Measurements from ENCODE around the gene PHOX2A.

PHOX2A gene

DNA sequence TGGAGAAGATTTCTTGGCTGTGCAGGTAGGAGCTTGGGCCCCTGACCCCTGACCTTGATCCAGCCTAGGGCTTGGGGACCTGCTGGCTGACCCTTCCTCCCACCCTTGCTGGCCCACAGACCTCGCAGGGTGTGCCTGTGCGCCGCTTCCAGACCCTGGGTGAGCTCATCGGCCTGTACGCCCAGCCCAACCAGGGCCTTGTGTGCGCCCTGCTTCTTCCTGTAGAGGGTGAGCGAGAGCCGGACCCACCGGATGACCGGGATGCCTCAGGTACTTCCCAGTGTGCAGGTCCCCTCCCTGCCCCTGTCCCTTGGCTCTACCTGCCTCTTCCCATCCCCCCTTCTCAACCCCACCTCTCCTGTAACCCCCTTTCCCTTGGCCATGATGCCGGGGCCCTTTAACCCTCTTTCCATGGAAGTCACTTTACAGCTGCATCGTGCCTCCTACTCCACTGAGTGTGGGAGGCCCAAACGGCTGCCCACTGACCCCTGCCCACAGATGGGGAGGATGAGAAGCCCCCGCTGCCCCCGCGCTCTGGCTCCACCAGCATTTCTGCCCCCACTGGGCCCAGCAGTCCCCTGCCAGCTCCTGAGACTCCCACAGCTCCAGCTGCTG lies 15.6 kb downstream of the PHOX2A start:
- no peak for ATAC-seq
- TF ChIP-seq TSHZ2 (CRISPR knock-in tag; IDR thresholded peaks at IDR 0.05) (no peak), OSR1 (CRISPR knock-in tag; IDR thresholded peaks at IDR 0.05) (no peak), SNAI2 (CRISPR knock-in tag; IDR thresholded peaks at IDR 0.05) (no peak), PPARA (CRISPR knock-in tag; IDR thresholded peaks at IDR 0.05; ENCODE audit: borderline replicate concordance) (no peak), TOX (CRISPR knock-in tag; IDR thresholded peaks at IDR 0.05; ENCODE audit: borderline replicate concordance) (no peak)
- TF ChIP-seq, protein P1, sequence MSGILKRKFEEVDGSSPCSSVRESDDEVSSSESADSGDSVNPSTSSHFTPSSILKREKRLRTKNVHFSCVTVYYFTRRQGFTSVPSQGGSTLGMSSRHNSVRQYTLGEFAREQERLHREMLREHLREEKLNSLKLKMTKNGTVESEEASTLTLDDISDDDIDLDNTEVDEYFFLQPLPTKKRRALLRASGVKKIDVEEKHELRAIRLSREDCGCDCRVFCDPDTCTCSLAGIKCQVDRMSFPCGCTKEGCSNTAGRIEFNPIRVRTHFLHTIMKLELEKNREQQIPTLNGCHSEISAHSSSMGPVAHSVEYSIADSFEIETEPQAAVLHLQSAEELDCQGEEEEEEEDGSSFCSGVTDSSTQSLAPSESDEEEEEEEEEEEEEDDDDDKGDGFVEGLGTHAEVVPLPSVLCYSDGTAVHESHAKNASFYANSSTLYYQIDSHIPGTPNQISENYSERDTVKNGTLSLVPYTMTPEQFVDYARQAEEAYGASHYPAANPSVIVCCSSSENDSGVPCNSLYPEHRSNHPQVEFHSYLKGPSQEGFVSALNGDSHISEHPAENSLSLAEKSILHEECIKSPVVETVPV (CRISPR knock-in tag; IDR thresholded peaks at IDR 0.05): no peak
- TF ChIP-seq, protein P2, sequence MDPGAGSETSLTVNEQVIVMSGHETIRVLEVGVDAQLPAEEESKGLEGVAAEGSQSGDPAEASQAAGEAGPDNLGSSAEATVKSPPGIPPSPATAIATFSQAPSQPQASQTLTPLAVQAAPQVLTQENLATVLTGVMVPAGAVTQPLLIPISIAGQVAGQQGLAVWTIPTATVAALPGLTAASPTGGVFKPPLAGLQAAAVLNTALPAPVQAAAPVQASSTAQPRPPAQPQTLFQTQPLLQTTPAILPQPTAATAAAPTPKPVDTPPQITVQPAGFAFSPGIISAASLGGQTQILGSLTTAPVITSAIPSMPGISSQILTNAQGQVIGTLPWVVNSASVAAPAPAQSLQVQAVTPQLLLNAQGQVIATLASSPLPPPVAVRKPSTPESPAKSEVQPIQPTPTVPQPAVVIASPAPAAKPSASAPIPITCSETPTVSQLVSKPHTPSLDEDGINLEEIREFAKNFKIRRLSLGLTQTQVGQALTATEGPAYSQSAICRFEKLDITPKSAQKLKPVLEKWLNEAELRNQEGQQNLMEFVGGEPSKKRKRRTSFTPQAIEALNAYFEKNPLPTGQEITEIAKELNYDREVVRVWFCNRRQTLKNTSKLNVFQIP (CRISPR knock-in tag; IDR thresholded peaks at IDR 0.05; ENCODE audit: borderline replicate concordance, low read depth): no peak
- TF ChIP-seq, protein P3, sequence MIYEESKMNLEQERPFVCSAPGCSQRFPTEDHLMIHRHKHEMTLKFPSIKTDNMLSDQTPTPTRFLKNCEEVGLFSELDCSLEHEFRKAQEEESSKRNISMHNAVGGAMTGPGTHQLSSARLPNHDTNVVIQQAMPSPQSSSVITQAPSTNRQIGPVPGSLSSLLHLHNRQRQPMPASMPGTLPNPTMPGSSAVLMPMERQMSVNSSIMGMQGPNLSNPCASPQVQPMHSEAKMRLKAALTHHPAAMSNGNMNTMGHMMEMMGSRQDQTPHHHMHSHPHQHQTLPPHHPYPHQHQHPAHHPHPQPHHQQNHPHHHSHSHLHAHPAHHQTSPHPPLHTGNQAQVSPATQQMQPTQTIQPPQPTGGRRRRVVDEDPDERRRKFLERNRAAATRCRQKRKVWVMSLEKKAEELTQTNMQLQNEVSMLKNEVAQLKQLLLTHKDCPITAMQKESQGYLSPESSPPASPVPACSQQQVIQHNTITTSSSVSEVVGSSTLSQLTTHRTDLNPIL (CRISPR knock-in tag; IDR thresholded peaks at IDR 0.05; ENCODE audit: low read depth): no peak

DNA sequence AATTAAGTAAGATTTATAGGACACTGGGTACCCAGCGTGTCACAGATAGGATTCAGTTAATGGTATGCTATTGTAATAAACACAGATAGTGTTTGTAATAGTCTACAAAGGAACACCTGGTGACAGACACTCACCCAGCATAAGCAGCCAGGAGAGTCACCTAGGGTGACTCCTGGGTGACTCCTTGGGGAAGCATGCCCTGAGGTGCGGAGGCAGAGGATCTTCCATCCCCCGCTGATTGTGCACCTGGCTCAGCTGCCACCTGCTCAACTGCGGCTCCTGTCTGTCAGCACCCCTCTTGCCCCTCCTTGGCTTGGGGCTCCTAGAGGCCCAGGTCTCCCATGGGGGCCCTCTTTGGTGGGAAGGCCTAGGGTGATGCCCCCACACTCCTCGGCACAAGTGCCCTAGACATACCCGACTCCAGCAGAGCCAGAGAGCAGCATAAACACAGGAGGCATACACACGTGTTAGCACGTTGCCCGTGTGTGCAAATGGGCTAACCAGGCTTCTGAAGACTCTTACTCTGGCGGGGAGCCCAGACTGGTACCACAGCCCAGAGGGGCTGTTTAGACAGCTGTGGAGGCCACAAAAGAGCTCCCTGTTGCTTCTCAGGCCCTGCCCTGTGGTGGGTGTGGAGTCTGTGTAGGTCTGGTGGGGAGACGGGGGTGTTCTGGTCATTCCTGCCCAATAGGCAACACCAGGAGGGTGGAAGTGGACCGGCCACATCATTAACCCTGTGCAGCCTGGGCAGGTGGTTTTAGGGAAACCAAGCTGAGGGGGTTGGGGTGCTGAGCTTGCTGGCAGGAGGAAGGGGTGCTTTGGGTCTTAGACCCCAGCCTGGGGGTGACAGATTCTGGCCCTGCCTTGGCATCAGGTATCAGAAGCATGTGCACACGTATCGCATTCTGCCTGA lies 16.4 kb downstream of the PHOX2A start:
- no peak for ATAC-seq
- TF ChIP-seq ZNF8 (CRISPR knock-in tag; IDR thresholded peaks at IDR 0.05): no peak
- TF ChIP-seq ZFP3 (CRISPR knock-in tag; IDR thresholded peaks at IDR 0.05): no peak
- TF ChIP-seq ZC3H10 (CRISPR knock-in tag; IDR thresholded peaks at IDR 0.05): no peak

GRCh38 chr11:72226701-72227100 lies 17.3 kb downstream of the PHOX2A start:
- no peak for TF ChIP-seq TSHZ2 (CRISPR knock-in tag; IDR thresholded peaks at IDR 0.05)
- no peak for TF ChIP-seq ZNF8 (CRISPR knock-in tag; IDR thresholded peaks at IDR 0.05)
- TF ChIP-seq, protein P2 (CRISPR knock-in tag; IDR thresholded peaks at IDR 0.05; ENCODE audit: borderline replicate concordance, low read depth): no peak
- TF ChIP-seq PATZ1 (CRISPR knock-in tag; IDR thresholded peaks at IDR 0.05; ENCODE audit: borderline replicate concordance): no peak
- TF ChIP-seq RARB (CRISPR knock-in tag; IDR thresholded peaks at IDR 0.05): no peak
- TF ChIP-seq ZFP30 (CRISPR knock-in tag; IDR thresholded peaks at IDR 0.05): no peak
- TF ChIP-seq, protein P1 (CRISPR knock-in tag; IDR thresholded peaks at IDR 0.05): no peak
- TF ChIP-seq TOX (CRISPR knock-in tag; IDR thresholded peaks at IDR 0.05; ENCODE audit: borderline replicate concordance): no peak
- no peak for TF ChIP-seq ZC3H10 (CRISPR knock-in tag; IDR thresholded peaks at IDR 0.05)
- TF ChIP-seq ISL1 (CRISPR knock-in tag; IDR thresholded peaks at IDR 0.05): no peak
- TF ChIP-seq ARNTL (CRISPR knock-in tag; IDR thresholded peaks at IDR 0.05; ENCODE audit: borderline replicate concordance, low read depth): no peak
- ATAC-seq: no peak

Data from SK-N-SH treated with all-trans-retinoic acid at 6 μM for 48 hours (cell line).